Measurements from ENCODE around the gene ORM2. TPM values are rescaled to one million over a fixed set of nuclear protein-coding genes. Genes with fewer than 3 reads are reported as not detected.
"Not testable (repeated sequence)": the region's sequence is repeated elsewhere in the genome, so short reads cannot be mapped to it uniquely, and the experiment has no call there.

The ORM2 gene
- total RNA-seq, 1 donor from 2014 or later, result not detected

DNA sequence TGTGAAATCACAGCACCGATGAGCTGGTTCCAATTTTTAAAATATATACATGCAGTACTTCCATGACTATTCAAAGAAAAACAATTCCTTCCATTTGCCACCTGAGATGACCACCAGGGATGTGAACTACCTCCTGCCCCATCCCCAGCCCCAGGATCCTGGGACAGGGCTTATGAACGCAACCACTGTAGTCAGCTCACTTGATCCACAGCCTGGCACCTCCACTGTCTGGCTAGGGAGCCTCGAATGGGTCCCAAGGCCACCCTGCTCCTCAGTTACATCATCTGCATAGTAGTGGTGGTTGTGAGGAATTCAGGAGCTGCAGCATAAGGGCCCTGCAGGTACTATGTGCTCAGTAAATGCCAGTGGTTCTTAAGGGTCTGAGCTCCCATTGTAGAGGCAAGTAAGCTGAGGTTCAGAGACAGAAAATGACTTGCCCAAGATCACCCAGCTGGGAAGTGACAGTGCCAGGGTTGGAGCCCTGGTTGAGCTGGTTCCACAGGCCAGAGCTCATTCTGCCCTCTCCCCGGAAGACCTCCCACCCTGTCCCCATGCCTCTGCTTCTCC lies 2.9 kb downstream of the ORM2 start:
- DNase-seq, result not testable (repeated sequence)

DNA sequence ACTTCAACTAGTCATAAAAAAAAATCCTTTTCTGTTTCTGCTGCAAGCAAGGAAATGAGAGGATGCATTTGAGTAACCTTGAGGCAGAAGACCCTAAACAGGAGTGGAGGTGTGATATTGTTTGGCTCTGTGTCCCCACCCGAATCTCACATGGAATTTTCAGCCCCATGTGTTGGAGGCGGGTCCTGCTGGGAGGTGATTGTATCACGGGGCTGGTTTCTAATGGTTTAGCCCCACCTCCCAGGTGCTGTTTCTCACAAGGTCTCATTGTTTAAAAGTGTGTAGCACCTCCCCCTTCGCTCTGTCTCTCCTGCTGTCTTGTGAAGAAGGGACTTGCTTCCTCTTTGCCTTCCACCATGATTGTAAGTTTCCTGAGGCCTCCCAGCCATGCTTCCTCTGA lies 4.0 kb downstream of the ORM2 start:
- DNase-seq, result not testable (repeated sequence)

DNA sequence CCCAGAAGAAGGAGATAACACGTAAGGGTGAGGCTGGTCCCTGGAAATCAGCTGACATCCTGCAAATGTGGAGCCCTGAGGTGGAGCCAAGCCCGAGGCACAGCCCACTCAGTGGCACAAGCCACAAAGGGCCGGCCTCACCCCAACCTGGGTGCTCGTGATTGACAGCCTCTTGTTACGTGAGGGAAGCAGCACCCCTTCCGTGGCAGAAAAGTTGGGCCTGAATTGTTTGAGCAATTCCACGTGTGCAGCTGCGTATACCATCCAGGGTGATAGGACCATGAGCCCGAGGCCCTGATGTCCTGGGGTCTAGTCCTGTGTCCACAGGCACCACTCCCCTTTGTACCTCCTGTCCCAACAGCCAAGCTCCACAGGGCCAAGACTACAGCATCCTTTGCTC lies 4.8 kb downstream of the ORM2 start:
- no peak for DNase-seq

DNA sequence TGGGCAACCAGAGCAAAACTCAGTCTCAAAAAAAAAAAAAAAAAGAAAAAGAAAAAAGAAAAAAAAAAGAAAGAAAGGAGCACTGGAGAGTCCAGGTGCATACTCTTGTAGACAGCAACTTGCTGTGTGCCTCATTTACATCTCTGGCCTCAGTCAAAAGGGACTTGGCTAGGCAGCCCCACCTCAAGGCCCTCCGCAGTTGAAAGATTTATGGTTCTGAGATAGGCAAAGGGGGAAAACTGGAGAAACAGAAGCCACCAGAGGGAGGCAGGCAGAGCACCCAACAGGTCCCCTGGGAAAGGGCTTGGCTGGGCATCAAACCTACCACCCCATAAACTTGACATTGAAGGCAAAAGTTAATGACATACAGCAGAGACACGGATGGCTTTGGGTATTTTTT lies 6.1 kb downstream of the ORM2 start:
- no peak for DNase-seq

DNA sequence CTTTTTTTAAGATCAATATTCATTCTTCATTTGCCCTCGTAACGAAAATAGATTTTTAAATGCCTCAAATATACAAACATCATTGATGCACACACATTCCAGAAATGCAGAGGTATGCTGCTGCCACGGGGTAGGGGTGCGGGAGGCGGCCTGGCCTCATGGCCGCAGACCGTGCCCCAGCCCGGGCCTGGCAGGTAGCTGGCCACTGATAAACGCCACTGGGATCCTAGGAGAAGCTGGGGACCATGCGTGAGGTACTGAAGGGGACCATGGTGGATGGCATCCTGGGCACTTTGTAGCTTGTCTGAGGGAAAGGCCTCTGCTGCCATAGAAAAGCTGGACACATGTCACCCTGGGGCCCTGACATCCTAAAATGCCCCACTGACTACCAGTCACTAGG lies 6.5 kb downstream of the ORM2 start:
- DNase-seq, result no peak

DNA sequence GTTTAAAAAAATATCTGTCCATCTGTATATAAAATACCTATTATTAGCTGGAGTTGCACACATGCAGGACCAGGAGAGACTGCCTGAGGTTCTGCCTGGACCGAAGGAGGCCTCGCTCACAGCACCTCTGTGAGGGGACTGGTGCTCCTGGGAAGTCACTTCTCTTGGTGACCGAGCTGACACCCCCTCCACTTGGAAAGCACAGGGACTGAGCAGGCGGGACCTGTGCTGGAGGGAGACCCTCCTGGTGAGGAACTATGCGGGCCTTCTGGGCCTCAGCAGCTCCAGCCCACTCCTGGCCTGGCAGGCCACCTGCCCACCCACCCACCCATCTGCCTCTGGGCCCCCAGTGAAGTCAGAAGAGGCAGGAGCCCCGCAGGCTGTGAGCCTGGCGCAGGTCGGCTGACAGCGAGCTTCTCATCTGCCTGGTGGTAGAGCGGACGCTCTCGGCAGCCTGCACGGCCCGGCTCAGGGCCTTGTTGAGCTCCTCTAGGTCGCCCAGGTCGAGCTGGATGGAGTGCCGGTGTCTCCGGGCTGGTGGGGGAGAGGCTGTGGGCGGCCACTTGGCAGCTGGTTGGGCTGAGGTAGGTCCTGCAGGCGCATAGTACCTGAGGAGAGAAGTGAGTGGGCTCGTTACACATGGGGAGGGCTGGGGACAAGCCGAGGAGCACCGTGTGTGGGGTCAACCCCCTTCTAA lies 7.2 kb downstream of the ORM2 start:
- DNase-seq, result no peak

DNA sequence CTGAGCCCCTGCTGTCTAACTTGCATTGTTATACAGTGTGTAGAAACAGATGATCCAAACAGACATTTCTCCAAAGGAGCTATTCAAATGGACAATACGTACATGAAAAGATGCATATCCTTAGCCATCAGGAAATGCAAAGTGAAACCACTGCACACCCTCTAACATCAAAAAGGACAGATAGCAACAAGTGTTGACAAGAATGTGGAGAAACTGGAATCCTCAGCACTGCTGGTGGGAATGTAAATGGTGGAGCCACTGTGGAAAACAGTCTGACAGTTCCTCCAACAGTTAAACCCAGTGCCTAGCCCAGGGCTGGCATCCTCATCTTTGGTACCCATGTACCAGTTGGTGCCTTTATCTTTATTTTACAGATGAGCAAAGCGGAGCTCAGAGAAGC lies 8.5 kb downstream of the ORM2 start:
- no peak for DNase-seq

DNA sequence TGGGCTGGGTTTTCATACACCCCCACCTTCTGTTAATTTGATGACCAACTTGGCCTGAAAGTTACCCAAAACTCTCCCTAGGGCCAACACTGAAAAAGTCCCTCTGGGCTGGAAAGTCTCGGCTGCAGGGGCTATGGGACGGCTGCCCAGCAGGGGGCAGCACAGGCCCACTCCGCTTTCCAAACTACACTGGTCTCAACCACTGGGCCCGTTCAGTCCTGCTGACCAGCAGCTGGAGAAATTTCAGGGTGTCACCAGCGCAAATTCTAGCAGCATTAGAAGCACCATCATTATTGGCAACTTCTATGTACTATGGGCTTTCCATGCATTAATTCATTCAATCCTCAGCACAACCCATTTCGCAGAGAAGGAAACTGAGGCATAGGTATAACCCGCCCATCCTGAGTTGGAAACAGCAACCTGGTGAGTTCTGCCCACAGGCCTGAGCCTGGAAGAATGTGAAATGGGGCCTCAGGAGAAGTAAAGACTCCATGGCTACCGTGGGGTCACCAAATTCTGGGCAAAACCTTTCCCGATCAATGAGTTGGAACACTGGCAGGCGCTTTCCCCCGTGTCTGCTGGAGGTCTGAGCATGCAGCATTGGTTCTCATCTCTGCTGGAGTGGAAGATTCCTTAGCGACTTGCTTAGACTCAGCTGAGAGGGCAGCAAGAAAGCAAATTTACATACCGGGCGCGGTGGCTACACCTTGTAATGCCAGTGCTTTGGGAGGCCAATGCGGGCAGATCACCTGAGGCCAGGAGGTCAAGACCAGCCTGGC lies 9.7 kb downstream of the ORM2 start:
- peak; percentile 5 for DNase-seq

DNA sequence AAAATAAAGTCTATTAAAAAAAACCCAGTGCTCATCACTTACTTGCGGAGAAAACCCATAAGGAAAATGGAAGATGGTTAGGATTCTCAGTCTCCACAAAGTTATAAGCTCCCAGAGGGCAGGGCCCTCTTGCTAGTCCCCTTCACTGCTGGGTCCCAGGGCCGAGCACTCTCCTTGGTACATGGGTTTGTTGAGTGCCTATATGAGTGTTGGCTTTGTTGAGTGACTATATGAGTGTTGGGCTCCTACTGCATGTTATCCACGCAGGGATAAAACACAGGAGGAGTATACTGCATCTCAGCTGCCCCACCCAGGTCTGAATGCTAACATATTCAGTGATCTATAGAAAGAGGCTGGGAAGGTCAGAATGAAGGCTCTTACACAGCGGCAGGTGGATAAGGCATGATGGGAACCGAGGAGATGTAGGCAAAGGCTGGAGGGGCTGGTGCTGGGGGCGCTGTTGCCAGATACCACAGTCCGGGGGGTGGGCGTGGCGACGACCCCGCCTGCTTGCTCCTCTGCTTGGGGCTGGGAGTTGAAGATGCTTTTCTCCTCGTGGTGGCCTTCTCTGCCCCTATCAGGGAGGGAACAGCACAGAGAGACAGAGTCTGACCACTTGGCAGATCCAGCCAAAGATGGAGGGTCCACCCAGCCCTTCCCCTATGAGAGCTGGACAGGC lies 11.6 kb downstream of the ORM2 start:
- no peak for DNase-seq

DNA sequence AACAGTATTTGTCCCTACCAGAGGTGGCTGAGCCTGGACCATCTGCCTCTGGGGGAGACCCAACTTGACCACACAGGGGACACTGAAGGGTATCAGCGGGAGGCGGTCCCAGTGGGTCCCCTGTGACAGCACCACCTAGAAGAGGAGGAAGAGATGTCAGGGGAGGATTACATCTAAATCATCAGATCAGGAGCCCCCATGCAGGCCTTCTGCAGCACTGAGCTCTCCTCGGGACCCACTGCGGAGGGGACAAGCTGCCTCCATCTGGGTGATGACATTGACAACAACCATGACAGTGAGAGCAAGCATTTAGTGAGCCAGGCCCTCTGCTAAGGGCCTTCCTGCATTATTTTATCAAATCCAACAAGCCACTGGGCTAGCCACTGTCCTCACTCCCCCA lies 12.3 kb downstream of the ORM2 start:
- no peak for DNase-seq

DNA sequence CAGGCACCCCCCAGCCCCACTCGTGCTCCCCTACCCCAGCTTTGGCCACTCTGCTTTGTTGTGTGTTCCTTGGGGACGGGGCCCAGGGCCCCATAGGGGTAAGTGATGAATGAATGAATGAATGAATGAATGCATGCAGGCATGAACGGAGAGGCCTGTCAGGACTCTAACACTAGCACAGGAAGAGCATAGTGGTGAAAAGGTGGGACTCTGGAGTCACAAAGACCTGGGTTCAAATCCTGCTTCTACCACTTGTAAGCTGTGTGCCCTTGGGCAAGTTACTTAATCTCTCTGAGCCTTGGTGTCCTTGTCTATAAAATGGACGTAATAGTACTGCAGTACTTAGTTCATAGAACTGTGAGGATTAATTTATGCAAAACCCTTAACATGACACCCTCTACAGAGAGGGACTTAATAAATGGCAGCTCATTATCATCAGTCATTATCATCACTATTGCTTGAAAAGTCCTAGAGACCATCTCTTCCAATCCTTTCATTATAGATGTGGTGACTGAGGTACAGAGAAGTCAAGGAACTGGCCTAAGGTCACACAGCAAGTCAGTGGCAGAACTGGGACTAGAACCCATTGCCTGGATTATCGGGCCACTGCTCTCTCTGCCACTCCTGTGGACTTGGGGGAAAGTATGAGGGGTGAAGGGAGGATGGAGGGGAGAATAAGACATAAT lies 13.2 kb downstream of the ORM2 start:
- no peak for DNase-seq

DNA sequence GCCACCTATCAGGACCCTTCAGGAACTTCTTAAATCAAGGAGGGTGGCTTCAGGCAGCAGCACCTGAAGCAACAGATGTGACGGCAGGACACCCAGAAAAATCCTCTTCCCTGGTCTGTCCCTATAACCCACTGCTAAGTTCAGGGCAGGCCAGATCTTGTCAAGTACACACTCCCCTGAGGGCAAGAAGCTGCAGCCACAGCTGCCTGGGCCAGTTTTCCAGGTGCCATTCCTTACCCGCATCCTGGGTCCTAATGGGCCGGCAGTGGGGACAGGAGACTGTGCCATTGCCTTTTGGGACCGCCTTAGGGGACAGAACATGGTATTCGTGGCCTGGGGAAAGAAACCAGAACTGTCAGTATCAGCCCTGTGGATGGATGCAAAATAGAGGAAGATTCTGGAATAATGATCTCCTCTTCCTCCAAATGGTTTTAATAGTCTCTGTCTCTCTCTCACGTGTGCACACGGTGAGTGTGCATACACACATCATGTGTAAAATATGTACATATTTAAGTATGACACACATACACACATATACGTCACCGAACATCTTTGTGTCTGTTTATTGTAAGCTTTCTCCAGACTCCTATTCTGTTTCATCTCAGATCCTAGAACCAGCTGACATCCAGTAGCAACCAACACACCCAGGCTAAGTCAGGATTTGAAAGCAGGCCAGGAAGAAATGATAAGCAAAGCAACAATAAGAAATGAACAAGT lies 14.0 kb downstream of the ORM2 start:
- DNase-seq, result no peak

DNA sequence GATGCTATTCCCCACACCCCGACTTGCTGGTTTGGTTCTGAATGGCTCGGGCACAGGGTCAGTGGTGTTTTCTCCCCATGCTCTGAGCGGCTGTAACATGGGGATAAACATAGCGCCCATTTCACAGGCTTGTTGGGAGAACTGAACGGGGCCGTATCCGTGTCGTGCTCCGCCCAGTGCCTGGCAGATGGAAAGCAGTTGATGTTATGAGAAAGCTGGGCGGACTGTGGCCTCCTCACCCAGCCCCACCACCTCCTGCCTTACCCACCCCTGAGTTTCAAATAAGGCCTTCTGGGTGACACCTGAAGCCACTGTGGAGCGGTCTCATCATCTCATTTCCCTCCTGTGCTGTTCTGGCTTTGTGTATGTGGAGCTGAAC lies 14.5 kb downstream of the ORM2 start:
- DNase-seq, result no peak

DNA sequence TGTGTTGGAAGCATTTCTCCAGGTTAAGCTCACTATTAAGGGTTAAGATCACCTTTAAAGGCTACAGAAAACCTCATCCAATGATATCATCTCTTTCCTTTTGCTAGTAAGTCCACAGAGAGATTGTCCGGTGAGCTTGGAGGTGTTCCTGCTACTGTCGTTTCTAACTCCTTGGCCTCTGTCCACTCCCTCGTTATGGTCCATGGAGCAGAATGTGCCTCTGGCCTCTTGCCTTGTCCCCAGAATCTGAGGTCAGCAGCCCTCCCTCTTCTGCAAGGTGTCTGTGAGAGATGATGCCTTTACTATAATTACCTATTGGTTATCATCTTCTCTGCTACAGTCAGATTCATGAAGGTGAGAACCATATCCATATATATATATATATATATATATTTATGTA lies 15.0 kb downstream of the ORM2 start:
- DNase-seq, result no peak

DNA sequence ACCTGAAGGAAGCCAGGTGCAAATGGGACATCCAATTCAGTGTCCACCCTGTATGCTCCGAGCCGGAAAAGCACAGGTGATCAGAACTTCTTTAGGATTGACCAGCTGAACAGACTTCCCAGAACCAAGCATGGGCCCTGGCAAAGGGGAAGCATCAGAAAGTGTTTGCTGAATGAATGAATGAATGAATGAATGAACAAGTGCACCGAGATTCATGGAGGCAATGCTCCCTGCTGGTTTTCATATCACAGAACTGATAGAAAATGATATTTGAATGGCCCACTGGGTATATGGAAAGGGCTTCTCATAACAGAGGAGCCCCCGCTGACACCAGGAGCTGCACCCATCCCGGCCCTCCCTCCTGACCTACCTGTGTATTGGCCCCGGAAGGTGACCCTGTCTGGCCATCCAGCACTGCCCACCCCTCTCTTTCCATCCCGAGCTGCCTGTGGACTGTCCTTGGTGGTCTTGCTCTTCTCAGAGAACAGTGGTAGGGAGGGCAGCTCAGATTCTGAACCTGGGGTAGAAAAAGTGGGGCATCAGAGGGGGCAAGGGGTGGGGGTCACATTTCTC lies 15.9 kb downstream of the ORM2 start:
- DNase-seq, result no peak

DNA sequence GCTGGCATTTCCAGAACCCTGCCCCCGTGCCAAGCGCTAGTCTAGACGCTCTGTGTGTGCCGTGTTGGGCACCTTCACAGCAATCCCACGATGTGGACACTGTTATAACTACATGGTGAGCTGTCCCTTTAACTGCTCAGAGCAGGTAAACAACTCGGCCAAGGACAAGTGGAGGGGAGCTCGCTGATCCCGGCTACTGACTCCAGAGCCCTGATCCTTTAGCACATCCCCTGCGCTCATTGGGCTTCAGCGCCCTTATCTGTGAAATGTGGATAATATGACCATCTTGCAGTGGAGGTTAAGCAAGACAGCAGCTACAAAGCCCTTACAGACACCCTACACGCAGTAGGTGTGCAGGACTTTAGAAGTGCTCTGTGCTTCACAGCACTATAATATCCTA lies 16.5 kb downstream of the ORM2 start:
- DNase-seq, result no peak

DNA sequence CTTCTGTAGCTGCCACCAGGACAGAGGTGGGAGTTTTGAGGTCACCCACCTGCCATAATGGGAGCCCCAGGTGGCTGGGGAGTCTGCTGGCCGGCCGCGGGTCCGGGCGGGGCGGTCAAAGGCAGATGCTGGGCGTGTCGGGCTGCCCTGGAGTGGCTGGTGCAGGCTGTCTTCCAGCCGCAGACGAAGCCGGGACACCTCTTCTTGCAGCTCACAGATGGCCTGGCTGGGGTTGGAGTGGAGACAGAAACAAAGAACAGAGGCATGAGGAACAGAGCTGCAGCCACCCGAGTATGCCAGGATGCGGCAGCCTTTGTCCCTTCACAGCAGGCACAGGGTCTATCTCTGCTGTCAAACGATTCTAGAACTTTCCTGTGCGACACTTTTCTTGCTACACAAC lies 18.0 kb downstream of the ORM2 start:
- DNase-seq, result peak; percentile 29

DNA sequence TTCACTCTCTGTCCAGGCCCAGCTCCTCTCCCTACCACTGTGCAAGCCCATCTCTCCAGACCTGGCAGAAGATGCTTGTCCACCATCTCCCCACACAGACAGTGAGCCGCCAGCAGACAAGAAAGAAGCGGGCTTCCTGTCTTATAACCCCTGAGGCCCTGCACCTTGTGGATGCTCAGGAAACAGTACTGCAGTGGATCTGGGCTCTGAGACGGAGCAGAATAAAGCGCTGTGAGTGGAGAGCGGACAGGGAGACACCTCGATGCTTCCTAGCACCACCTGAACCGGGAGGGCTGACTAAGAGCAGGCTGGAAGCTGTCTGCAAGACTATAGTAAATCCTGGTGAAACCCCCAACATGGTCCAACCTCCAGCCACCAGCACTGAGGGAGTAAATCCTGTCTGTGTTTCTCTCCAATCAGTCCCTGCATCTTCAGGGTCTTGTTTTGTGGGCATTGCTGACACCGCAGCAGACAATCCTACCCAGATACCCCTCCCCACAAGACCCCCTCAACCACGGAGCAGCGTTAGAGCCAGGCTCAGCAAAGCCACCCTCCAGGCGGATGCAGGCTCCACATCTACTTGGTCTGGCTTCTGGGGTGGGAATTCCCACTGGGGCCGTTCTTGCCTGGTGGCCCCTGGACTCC lies 18.7 kb downstream of the ORM2 start:
- DNase-seq, result no peak

DNA sequence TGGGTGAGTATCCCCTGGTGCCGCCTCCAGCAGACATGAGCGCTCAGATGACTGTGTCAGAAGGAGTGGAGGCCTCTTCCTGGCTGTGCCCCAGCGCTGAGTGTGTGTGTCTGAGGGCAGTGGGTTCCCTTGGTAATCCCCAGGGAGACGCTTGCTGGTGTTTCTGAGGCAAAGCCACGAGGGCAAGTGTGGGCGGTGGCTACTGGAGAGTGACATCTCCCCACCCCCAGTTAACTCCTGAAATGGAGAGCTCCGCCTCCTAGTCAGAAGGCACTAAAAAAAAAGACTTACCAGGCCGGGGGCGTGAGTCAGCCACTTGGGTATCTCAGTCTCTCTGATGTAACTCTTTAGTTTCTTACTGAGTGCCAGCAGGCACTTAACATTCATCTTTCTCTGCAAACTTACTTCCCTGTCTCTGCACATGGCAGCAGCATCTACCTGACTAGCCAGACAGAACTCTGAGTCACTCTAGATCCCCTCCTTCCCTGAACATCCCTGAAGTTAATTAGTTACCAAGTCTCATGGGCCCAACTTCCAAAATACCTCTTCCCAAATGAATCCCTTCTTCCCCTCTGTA lies 19.3 kb downstream of the ORM2 start:
- DNase-seq, result peak; percentile 14

DNA sequence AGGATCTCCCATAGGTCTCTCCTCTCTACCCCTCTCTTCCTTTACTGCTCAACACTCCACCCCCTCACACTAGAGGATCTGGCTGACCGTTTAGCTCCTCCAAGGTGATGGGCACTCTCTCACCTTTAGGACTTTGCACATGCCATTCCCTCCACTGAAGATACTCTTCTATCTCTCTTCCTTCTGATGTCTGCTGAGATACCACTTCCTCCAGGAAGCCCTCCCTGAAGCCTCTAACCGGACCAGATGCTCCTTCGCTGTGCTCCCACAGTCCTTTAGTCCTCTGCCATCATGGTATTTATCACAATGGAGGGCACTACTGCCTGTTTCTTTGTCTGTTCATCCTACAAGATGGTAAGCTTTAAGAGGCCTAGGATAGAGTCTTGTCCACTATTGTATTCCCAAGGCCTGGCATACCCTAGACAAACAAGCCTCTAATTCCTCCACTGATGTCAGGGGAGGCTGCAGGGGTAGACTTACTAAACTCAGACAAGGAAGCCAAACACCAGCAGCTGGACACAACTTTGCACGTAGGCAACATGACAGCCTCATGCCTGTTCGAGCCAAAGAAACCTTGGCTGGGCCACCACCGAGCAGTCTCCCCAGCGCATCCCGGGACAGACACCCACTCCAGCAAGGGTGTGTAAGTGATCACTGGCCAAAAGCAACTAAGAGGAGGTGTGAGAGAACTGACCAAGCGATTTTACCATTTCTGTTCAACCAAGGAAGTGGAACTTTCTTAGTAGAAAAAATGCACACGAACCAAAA lies 20.2 kb downstream of the ORM2 start:
- no peak for DNase-seq
